PFSK-1 (cell line): ENCODE results near the gene LCK.

ENCODE experiments used
- POLR2AphosphoS5 ChIP-seq: IDR thresholded peaks from 2 replicates; pipeline ENCODE4 v1.6.1; 2012; ENCODE audit warnings: low read depth, mild to moderate bottlenecking, control low read depth, low read length, moderate library complexity
- REST ChIP-seq, 2 experiments: IDR thresholded peaks; 2 replicates each; pipeline versions ENCODE4 v1.6.1 to v1.8.0; 2011 to 2012; ENCODE audit warnings: low read depth in 2 of 2, low read length in 2 of 2, control low read depth in 1 of 2, inconsistent platforms in 1 of 2, mild to moderate bottlenecking in 1 of 2, moderate library complexity in 1 of 2; ENCODE audit not compliant: insufficient read depth in 1 of 2

- TF ChIP-seq POLR2AphosphoS5, result no peak
- no peak for TF ChIP-seq REST (IDR thresholded peaks at IDR 0.05; ENCODE audit: insufficient read depth in 1 of 2, low read depth in 2 of 2, low read length in 2 of 2)
Measured at GRCh38 chr1:32289256-32289655, 38.2 kb downstream of the LCK start.
